Endothelial cell of umbilical vein (primary cell): Measurements from ENCODE around the gene THBS4. TPM values are rescaled to one million over a fixed set of nuclear protein-coding genes. Genes with fewer than 3 reads are reported as not detected.

Experiments
- BruUV-seq: library from RNA; stranded (reverse); fragments of 400-500 nt; replicated peaks from 2 replicates; lab custom pipeline; 2021; lab: Mats Ljungman, UMichigan
- CTCF ChIA-PET: fragments of 300-600, 350-600 bp; sonication (Branson Sonifier 250); formaldehyde crosslinking; loops from one replicate; lab custom pipeline; 2021; ENCODE audit warnings: antibody characterized with exemption, inconsistent platforms; lab: Charles Lee
- POLR2A ChIA-PET: fragments of 300-600, 350-600 bp; sonication (Branson Sonifier 250); formaldehyde crosslinking; loops from one replicate; lab custom pipeline; 2021; ENCODE audit warnings: antibody characterized with exemption, inconsistent platforms; lab: Charles Lee
- DNase-seq: peaks from one replicate; pipeline ENCODE4 v3.0.0-alpha.2; 2011; ENCODE audit warnings: low read depth, low spot score
- FAIRE-seq: peaks from 2 replicates; lab custom pipeline; 2011; peaks lifted over from hg19 to GRCh38; lab: Jason Lieb, UNC
- H2AFZ ChIP-seq: 2 replicates; pipeline ENCODE4 v1.6.0; 2012; ENCODE audit warnings: low read depth, low read length, control low read depth, inconsistent platforms
- H3K27ac ChIP-seq: 2 replicates; pipeline ENCODE4 v1.5.1; 2011; ENCODE audit warnings: low read depth, mild to moderate bottlenecking, control low read depth, low read length, moderate library complexity; ENCODE audit not compliant: insufficient read depth
- H3K27me3 ChIP-seq, 2 experiments: 2 replicates each; pipeline versions ENCODE4 v1.6.0 to v1.6.1; 2011; ENCODE audit warnings: low read length in 2 of 2, mixed read lengths in 1 of 2; ENCODE audit not compliant: control insufficient read depth in 2 of 2, insufficient read depth in 2 of 2
- H3K36me3 ChIP-seq, 2 experiments: 2 replicates in 1 of 2; 3 replicates in 1 of 2; pipeline ENCODE4 v1.5.1; 2011; ENCODE audit warnings: low read length in 2 of 2, mild to moderate bottlenecking in 1 of 2, moderate library complexity in 1 of 2; ENCODE audit not compliant: control insufficient read depth in 2 of 2, insufficient read depth in 2 of 2; ENCODE audit errors: extremely low read depth in 1 of 2
- H3K4me1 ChIP-seq: 3 replicates; pipeline ENCODE4 v1.5.1; 2011; ENCODE audit warnings: mild to moderate bottlenecking, low read length; ENCODE audit not compliant: control insufficient read depth, insufficient read depth; ENCODE audit errors: extremely low read depth
- H3K4me2 ChIP-seq: 2 replicates; pipeline ENCODE4 v1.6.1; 2011; ENCODE audit warnings: low read length, control low read depth, mixed read lengths; ENCODE audit not compliant: insufficient read depth
- H3K4me3 ChIP-seq, 3 experiments: fragments of 200-600 bp in 1 of 3; sonication (generic), shearing (Covaris generic) in 1 of 3; replicated peaks in 1 of 3; 2 replicates each; pipeline ENCODE4 v1.5.1; 2011 to 2016; ENCODE audit warnings: control low read depth in 3 of 3, low read length in 3 of 3, mild to moderate bottlenecking in 2 of 3, inconsistent platforms in 1 of 3, low read depth in 1 of 3, moderate library complexity in 1 of 3; ENCODE audit not compliant: insufficient read depth in 1 of 3
- H3K79me2 ChIP-seq: 2 replicates; pipeline ENCODE4 v1.6.0; 2012; ENCODE audit warnings: low read length, inconsistent platforms; ENCODE audit not compliant: control insufficient read depth, insufficient read depth
- H3K9ac ChIP-seq: replicated peaks from 2 replicates; pipeline ENCODE3; 2011; ENCODE audit warnings: low read length, control low read depth; ENCODE audit not compliant: insufficient read depth; ENCODE audit errors: extremely low read depth
- H3K9me1 ChIP-seq: replicated peaks from 3 replicates; pipeline ENCODE4 v1.6.0; 2011; ENCODE audit warnings: mild to moderate bottlenecking, low read length; ENCODE audit not compliant: control insufficient read depth, insufficient read depth; ENCODE audit errors: extremely low read depth
- H3K9me3 ChIP-seq: replicated peaks from 2 replicates; pipeline ENCODE4 v1.5.1; 2012; ENCODE audit warnings: low read length, inconsistent platforms; ENCODE audit not compliant: control insufficient read depth, insufficient read depth
- H4K20me1 ChIP-seq: replicated peaks from 2 replicates; pipeline ENCODE3; 2011; ENCODE audit warnings: mild to moderate bottlenecking, low read length; ENCODE audit not compliant: control insufficient read depth, insufficient read depth; ENCODE audit errors: extremely low read depth
- CTCF ChIP-seq, 2 donors: IDR thresholded peaks; 1 replicate in 1 of 2; 2 replicates in 1 of 2; pipeline ENCODE4 v1.5.1; 2011; ENCODE audit warnings: low read length in 2 of 2, mild to moderate bottlenecking in 2 of 2, moderate library complexity in 2 of 2, control low read depth in 1 of 2, inconsistent platforms in 1 of 2, low read depth in 1 of 2; ENCODE audit not compliant: insufficient read depth in 1 of 2; ENCODE audit errors: extremely low read depth in 1 of 2
- EZH2 ChIP-seq: IDR thresholded peaks from 2 replicates; pipeline ENCODE4 v1.6.1; 2012; ENCODE audit warnings: borderline replicate concordance, low read depth, mild to moderate bottlenecking, moderate library complexity, low read length, inconsistent platforms; ENCODE audit not compliant: severe bottlenecking
- FOS ChIP-seq: IDR thresholded peaks from 2 replicates; pipeline ENCODE4 v1.6.1; 2011; ENCODE audit warnings: mild to moderate bottlenecking, low read length, moderate library complexity, borderline replicate concordance; ENCODE audit not compliant: insufficient read depth
- GATA2 ChIP-seq: IDR thresholded peaks from 2 replicates; pipeline ENCODE4 v1.7.0; 2011; ENCODE audit warnings: low read depth, mild to moderate bottlenecking, moderate library complexity, mixed read lengths, low read length; ENCODE audit not compliant: insufficient read length, insufficient read depth
- JUN ChIP-seq: IDR thresholded peaks from 2 replicates; pipeline ENCODE4 v1.6.1; 2011; ENCODE audit warnings: borderline replicate concordance, low read depth; ENCODE audit not compliant: insufficient read length, insufficient read depth
- MAX ChIP-seq: IDR thresholded peaks from 2 replicates; pipeline ENCODE4 v1.6.1; 2011; ENCODE audit not compliant: insufficient read depth, insufficient read length
- MYC ChIP-seq: IDR thresholded peaks from one replicate; pipeline ENCODE4 v1.6.1; 2011; ENCODE audit warnings: mild to moderate bottlenecking, low read depth, low read length
- POLR2A ChIP-seq: IDR thresholded peaks from 2 replicates; pipeline ENCODE4 v1.6.1; 2012; ENCODE audit warnings: low read depth, mild to moderate bottlenecking, control low read depth, low read length
- POLR2AphosphoS5 ChIP-seq: IDR thresholded peaks from 2 replicates; pipeline ENCODE4 v1.6.1; 2012; ENCODE audit warnings: low read depth, mild to moderate bottlenecking, control low read depth, low read length, moderate library complexity; ENCODE audit not compliant: insufficient read depth
- dilution Hi-C: fragments of 300-500 bp; cut with MboI; formaldehyde crosslinking; loops from one replicate; pipeline ENCODE4 v1.15.0; 2019; ENCODE audit warnings: low sequenced_read_pairs; ENCODE audit not compliant: extremely low pct_ligation_motif_present
- intact Hi-C: fragments of 100-400 bp; cut with micrococcal nuclease; formaldehyde crosslinking; loops from one replicate; pipeline ENCODE4 v1.10.0; 2022
- polyA plus RNA-seq, 4 experiments: library from polyadenylated mRNA; depleted of rRNA in 3 of 4; stranded (reverse) in 3 of 4; unstranded in 1 of 4; fragments of >200 nt; gene quantifications; 2 replicates each; pipeline versions ENCODE4 v1.2.1 to v1.2.3, GENCODE V29; 2011 to 2012; ENCODE audit warnings: missing spikeins in 1 of 4
- total RNA-seq: library from RNA; stranded (reverse); gene quantifications from 2 replicates; pipeline ENCODE4 v1.2.3, GENCODE V29; 2021

Gene THBS4
- total and polyA plus RNA-seq, 2 donors (not counting 3 experiments of a cell fraction or from before 2014, with no cell fraction given) = not detected

GRCh38 chr5:80077051-80077714 lies 42.0 kb downstream of the THBS4 start:
- Histone ChIP-seq H2AFZ (no peak overlapping the region), H3K4me1 (no peaks in the 10 kb centered on the region), H4K20me1 (no peaks in the 10 kb centered on the region), H3K4me3 (no peak overlapping the region), H3K4me2 (no peak overlapping the region), H3K9me3 (no peaks in the 10 kb centered on the region), H3K9me1 (no peaks in the 10 kb centered on the region), H3K27ac (no peak overlapping the region), H3K79me2 (no peaks in the 10 kb centered on the region), H3K9ac (no peak overlapping the region), H3K27me3 (no peaks in the 10 kb centered on the region), H3K36me3 (no peaks in the 10 kb centered on the region)
- FAIRE-seq = no peak
- TF ChIP-seq POLR2A (no peak), GATA2 (no peak), JUN (no peak), CTCF (IDR thresholded peaks at IDR 0.05; ENCODE audit: extremely low read depth in 1 of 2, insufficient read depth in 1 of 2, low read depth in 1 of 2, low read length in 2 of 2) (no peak), MAX (no peak), POLR2AphosphoS5 (no peak), FOS (no peak), MYC (no peak), EZH2 (no peak)
- no peak for DNase-seq
- no TSS peak for BruUV-seq
- CTCF ChIA-PET = interaction anchor here (0.9 to 2.2 kb wide), 3 partner anchors 14 to 1052 kb away, joined by 3 to 7 read pairs (median 5); no protein-coding TSS in a partner anchor
- intact Hi-C loops (no loop called here), dilution Hi-C loops (no loop called here)
- POLR2A ChIA-PET = no interaction called here
